GM06990 (cell line): ENCODE measurements around the gene CRISP3.

Experiments
- DNase-seq: peaks from one replicate; pipeline ENCODE4 v3.0.0-alpha.2; 2011; ENCODE audit not compliant: insufficient read length; ENCODE audit errors: extremely low read depth
- H3K27me3 ChIP-seq: replicated peaks from 2 replicates; pipeline ENCODE4 v1.6.0; 2011; ENCODE audit warnings: low read length; ENCODE audit not compliant: control insufficient read depth, insufficient read depth
- H3K36me3 ChIP-seq: 2 replicates; pipeline ENCODE4 v1.5.1; 2011; ENCODE audit warnings: low read length; ENCODE audit not compliant: control insufficient read depth, insufficient read depth
- H3K4me3 ChIP-seq: replicated peaks from 2 replicates; pipeline ENCODE4 v1.5.1; 2011; ENCODE audit warnings: low read depth, mild to moderate bottlenecking, control low read depth, low read length
- TF ChIP-seq, protein P1 (sequence below): IDR thresholded peaks from 2 replicates; pipeline ENCODE4 v1.5.1; 2011; ENCODE audit warnings: low read length, control low read depth, mild to moderate bottlenecking, inconsistent platforms; ENCODE audit not compliant: insufficient read depth, poor library complexity, severe bottlenecking

Gene CRISP3

DNA sequence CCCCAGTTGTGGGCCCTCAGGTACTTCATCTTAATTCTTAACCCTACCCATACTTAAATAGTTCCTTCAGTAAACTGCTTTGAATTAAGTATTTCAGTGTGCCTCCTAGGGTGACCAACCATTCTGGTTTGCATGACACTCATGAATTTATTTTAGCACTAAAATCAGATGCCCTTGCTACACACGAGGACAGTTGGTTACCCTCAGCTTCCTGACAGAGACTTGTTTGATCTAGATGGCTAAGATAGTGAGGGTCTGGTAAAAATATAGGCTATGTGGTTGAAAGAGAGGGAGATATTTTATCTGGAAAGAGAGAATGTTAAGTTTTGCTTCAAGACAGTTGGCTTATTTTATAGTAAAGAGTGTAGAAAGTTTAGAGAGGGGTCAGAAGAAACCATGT lies 32.3 kb upstream of the CRISP3 start:
- DNase-seq: no peak
- H3K36me3 ChIP-seq: no peaks in the 10 kb centered on the region
- no peak overlapping the region for H3K4me3 ChIP-seq
- no peaks in the 10 kb centered on the region for H3K27me3 ChIP-seq
- TF ChIP-seq, protein P1, sequence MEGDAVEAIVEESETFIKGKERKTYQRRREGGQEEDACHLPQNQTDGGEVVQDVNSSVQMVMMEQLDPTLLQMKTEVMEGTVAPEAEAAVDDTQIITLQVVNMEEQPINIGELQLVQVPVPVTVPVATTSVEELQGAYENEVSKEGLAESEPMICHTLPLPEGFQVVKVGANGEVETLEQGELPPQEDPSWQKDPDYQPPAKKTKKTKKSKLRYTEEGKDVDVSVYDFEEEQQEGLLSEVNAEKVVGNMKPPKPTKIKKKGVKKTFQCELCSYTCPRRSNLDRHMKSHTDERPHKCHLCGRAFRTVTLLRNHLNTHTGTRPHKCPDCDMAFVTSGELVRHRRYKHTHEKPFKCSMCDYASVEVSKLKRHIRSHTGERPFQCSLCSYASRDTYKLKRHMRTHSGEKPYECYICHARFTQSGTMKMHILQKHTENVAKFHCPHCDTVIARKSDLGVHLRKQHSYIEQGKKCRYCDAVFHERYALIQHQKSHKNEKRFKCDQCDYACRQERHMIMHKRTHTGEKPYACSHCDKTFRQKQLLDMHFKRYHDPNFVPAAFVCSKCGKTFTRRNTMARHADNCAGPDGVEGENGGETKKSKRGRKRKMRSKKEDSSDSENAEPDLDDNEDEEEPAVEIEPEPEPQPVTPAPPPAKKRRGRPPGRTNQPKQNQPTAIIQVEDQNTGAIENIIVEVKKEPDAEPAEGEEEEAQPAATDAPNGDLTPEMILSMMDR: no peak

DNA sequence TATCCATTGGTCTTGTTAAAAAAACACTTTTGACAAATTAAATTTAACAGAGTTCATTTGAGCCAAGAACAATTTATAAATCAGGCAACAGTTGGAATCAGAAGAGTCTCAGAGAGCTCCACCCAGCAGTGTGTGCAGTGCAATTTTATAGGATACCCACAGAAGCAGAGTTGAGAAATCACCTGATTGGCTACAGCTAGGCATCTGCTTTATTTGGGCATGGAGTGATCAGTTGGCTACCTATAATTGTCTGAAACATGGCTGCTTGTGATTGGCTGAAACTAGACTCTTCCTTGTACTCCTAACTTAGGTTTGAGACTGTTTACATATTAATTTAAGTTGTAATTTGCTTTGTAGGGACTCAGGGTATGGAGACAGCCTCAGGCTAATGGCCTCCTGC lies 30.9 kb upstream of the CRISP3 start:
- Histone ChIP-seq H3K4me3 (no peak overlapping the region), H3K27me3 (no peaks in the 10 kb centered on the region), H3K36me3 (no peaks in the 10 kb centered on the region)
- DNase-seq: no peak
- TF ChIP-seq, protein P1: no peak

DNA sequence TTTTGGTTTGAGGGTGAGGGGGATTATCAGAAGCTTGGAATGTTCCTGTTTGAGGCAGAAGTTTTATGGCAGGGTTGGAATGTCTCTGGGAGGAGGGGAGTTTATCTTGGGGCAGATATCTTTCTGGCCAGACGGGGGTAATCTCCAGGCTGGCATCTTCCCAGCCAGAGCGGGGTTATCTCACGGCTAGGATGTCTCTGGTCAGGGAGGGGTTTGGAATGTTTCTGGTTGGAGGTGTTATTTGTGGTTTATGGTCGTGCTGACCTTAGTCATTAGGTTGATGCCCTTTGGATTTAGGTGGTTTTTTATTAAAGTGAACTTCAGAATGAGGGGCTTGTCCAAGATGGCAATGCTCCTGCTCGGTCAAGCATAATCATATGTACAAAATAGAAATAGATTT lies 28.1 kb upstream of the CRISP3 start:
- TF ChIP-seq, protein P1: no peak
- no peak overlapping the region for H3K4me3 ChIP-seq
- DNase-seq: no peak
- H3K36me3 ChIP-seq: no peaks in the 10 kb centered on the region
- no peaks in the 10 kb centered on the region for H3K27me3 ChIP-seq

DNA sequence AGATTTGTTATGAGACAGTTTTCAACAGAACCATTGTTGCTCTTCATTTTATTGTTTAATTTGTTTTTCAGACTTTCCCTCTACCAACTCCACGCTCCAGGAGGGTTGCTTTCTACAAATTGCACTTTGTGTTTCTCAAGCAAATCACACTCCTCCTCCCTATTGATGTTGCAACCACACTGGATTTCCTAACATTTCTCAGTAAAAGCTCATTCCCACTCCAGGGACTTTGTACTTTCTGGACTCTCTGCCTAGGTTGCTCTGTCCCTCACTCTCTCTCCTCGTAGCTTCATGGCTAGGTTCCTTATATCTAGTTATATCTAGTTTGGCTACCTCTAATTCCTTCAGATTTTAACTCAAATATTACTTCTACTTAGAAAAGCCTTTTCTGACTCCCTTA lies 22.6 kb upstream of the CRISP3 start:
- DNase-seq: no peak
- Histone ChIP-seq H3K27me3 (no peaks in the 10 kb centered on the region), H3K36me3 (no peaks in the 10 kb centered on the region), H3K4me3 (no peak overlapping the region)
- TF ChIP-seq, protein P1: no peak

DNA sequence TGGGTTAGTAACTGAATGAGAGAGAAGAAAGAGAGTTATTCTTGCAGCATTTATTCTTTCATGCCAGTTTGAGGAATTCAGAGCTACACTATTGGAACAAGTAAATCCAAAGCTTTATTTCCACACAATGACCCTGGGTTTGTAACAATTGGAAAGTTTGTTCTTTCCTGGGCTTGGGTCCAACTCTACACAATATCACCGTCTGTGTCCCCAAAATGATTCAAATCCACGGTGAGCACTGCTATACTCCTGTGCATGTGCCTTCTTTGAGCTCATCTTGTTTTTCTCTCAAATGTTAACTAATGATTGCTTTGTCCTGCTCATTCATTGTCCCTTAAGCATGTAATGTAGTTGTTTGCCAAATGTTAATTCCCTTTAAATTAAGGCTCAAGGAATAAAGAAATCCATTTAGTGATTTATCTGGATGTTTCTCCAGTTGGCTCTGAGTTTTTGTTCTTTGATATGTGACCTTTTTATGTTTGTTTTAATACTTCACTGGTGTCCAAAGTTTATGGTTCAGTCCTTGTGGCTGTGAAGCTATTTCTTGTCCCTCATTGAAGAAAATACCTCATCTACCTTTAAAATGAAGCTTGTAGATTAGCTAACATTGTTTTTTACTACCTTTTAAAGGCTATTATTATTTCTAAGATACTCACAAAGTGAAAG lies 20.5 kb upstream of the CRISP3 start:
- TF ChIP-seq, protein P1: no peak
- H3K36me3 ChIP-seq: no peaks in the 10 kb centered on the region
- H3K4me3 ChIP-seq: no peak overlapping the region
- H3K27me3 ChIP-seq: no peaks in the 10 kb centered on the region
- no peak for DNase-seq

DNA sequence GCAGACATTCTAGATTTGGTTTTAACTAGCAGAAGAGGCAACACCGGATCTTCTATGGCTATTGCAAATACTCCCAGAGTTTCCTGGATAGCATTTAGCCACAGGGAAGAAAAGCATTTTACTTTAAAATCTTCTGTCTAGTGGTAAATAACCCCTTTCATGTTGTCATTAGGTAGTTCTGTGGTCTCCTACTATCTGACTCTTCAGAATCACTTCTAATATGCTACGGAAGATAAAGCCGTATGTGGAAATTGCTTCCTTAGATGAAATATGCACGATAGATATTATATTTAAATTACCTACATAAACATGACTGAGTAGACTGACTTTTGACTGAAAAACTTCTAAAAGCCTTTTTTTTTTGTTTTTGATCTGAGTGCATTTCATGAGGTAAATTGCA lies 759 bp downstream of the CRISP3 start:
- no peak for DNase-seq
- Histone ChIP-seq H3K36me3 (no peaks in the 10 kb centered on the region), H3K27me3 (no peaks in the 10 kb centered on the region), H3K4me3 (no peak overlapping the region)
- TF ChIP-seq, protein P1: no peak
